HG03558 (cell line): Measurements from ENCODE around the gene DHX16.
"Not testable (repeated sequence)": the region's sequence is repeated elsewhere in the genome, so short reads cannot be mapped to it uniquely, and the experiment has no call there.

ENCODE experiments used
- ATAC-seq: cut with Tn5 transposase; IDR thresholded peaks from one replicate; pipeline ENCODE4 v1.9.1; 2021; ENCODE audit warnings: moderate number of reproducible peaks; ENCODE audit not compliant: unreplicated experiment; ENCODE audit errors: extremely low read depth

The DHX16 gene

GRCh38 chr6:30672445-30673253 is at the start of gene DHX16:
Gene DHX16, minus strand, starts transcription at chr6:30673006. Its CDS starts 165 bp downstream, at chr6:30672841.
- no peak for ATAC-seq

DNA sequence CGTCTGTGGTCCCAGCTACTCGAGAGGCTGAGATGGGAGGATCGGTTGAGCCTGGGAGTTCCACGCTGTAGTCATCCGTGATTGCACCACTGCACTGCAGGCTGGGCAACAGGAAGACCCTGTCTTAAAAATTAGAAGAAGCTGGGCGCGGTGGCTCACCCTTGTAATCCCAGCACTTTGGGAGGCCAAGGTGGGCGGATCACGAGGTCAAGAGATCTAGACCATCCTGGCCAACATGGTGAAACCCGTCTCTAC is 49.1 kb upstream of the DHX16 start:
- not testable (repeated sequence) for ATAC-seq

DNA sequence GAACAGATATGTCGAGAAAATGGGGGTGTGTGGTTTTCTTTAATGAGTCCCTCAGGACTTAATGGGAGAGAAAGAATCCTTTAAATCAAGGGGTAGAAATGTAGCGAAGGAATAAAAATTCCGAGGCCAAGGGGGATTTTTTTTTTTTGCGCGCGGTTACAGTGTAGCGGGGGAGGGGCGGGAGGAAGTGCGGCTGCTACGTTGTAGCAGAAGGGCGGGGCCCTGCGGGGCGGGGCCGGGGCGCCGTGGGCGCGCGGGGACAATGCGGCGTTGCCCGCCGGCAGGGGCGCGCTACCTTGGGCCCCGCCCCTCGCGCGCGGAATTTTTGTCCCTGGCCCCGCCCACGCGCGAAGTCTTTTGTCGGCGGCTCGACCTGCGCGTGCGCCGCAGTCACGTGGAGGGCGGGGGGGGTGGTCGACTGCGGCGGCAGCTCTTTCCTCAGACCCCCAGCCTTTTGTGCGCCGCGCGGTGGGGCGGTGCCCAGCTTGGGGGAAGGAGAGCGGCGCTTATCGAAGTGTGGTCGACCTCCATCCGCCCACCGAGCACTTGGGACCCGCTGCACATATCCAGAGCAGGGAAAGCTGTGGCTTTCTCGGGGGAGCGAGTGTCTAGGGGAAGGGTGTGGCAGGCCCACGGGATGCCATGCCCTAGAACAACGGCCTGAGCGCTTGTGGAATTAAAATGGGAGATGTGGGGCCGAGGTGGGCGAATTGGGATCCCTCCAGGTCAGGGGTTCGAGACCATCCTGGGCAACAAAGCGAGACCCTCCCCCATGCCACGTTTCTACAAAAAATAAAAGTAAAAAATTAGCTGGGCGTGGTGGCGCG is 48.6 kb upstream of the DHX16 start:
- no peak for ATAC-seq

DNA sequence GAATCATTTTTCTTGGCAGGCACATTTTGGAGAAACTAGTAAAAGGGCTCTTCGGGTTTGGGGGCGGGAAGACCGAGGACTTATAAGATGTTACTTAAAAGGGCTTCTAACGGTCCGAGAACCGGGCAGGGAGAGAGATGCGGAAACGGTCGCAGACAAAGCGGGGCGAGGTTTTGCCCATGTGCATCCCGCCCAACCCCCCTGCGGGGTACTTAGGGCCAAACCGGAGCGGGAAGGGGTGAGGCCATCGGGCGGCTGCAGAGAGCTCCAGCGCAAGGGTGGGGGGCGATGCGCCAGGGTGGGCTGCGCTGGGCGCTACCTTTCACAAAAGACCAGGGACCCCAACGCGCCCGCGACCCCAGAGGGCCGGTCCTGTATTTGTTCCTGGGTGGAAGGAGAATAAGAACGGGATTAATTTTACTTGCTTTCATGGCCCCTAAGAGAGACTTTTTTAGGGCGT is 48.0 kb upstream of the DHX16 start:
- ATAC-seq, result no peak

GRCh38 chr6:30719791-30720737 is 47.3 kb upstream of the DHX16 start, which contains the start of gene TUBB:
Gene TUBB, plus strand, starts transcription at chr6:30720352. Its CDS starts 155 bp downstream, at chr6:30720507.
- ATAC-seq, result no peak

GRCh38 chr6:30719356-30719755 is 46.5 kb upstream of the DHX16 start:
- no peak for ATAC-seq

GRCh38 chr6:30717845-30718720 is 45.3 kb upstream of the DHX16 start:
- not testable (repeated sequence) for ATAC-seq

GRCh38 chr6:30717129-30717844 is 44.5 kb upstream of the DHX16 start, which contains the start of gene MDC1:
Gene MDC1, minus strand, starts transcription at chr6:30717281. Its CDS starts 2,106 bp downstream, at chr6:30715175.
- peak; percentile 34 for ATAC-seq

- no peak for ATAC-seq
These were observed 44.0 kb upstream of the DHX16 start for GRCh38 chr6:30716879-30717128.

DNA sequence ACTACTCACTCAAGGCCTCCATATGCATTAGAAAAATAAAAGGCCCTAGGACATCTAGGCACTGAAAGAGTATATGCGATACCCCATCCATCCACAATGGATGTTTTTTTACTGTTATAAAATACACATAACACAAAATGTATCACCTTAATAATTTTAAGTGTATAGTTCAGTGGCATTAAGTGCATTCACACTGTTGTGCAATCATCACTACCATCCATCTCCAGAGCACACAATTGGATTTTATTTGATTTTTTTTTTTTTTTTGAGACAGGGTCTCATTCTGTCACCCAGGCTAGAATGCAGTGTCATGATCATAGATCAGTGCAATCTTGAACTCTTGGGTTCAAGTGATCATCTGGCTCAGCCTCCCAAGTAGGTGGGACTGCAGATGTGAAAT is 41.5 kb upstream of the DHX16 start:
- ATAC-seq, result no peak

- ATAC-seq, result no peak
These were observed 39.7 kb upstream of the DHX16 start for GRCh38 chr6:30712441-30712945.

DNA sequence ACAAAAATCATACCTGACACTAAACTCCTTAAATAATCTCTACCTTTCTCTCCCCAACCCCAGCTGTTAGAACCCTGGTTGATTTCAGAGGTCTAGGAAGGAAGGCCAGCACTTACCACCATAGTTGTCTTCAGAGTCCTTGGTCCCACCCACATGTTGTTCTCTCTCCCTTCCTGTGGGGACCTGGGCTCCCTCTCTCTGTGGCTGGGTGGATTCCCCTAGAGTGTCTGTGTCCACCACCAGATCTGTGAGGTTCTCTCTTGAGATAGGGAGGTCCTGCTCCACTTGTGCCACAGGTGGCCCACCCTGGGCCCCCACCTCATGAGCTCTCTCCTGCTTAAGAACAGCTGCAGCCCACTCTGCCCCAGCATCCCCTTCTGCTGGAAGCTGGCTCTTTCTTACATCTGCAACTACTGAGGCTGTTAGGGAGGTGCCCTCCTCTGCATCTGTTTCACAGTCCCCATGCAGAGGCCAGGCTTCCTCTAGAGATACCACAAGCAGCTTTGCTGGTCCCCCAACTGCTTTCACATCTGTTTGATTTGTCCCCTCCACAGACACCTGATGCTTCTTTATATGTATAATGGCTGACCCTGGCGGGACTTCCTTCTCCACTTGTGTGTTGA is 39.1 kb upstream of the DHX16 start:
- ATAC-seq, result no peak

- ATAC-seq, result no peak
These were observed 36.5 kb upstream of the DHX16 start for GRCh38 chr6:30709101-30709868.

- no peak for ATAC-seq
These were observed 34.6 kb upstream of the DHX16 start for GRCh38 chr6:30707281-30707850.

DNA sequence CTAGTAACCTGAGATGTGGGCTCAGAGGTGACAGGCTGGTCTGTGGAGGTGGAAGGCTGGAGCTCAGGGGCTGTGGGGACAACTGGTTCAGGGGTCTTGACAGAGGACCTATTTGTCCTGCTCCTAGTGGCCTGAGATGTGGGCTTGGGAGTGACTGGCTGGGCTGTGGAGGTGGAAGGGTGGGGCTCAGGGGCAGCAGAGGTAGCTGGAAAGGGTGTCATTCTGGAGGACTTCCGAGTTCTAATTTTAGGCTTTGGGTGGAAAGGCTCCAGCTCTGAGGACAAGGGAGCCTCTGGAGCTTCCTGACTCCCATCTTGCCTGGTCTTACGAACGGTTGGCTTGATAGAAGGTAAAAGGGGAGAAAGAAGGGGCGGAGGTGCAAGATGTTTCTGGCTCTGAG is 32.8 kb upstream of the DHX16 start:
- no peak for ATAC-seq

DNA sequence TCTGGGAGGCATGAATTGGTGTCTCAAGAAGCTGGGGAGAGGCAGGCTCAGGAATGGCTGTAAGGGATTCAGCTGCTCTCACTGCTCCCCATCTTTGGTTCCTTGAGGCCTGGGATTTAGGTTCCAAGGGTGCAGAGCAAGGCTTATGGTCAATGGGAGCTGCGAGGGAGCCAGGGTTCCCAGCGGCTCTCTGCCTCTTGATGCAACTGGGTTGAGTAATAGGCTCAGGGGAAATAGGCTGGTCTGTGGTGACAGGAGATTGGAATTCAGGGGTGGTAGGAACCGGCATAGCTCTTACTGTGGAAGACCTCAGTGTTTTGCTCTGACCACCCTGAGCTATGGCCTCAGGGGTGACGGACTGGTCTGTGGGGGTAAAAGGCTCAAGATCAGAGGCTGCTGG is 31.0 kb upstream of the DHX16 start:
- no peak for ATAC-seq

DNA sequence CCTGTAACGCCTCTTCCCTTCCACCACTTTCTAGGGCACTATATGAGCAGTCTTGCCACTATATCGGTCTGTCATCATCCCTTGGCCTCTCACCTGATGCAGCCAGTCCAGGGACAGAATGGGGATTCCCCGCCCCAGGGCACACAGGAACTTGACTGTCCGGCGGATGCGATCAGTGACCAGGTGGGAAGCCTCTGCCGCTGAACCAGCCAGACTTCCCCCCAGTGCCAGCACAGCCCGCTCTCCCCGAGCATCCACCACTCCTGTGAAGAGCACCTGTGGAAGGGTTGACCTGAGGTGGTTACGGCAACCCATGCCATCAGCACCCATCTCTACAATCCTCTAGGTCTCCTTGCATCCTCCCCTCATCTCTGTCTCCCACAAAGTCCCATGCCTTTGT is 30.2 kb upstream of the DHX16 start:
- no peak for ATAC-seq
